HEK293T (cell line): ENCODE results near the gene WWOX.

ENCODE experiments used
- BHLHE40 ChIP-seq: fragments of 450-650 bp; IDR thresholded peaks from 2 replicates; pipeline ENCODE4 v1.6.1; 2016; ENCODE audit warnings: mild to moderate bottlenecking, moderate library complexity, borderline replicate concordance
- CTBP1 ChIP-seq: fragments of 450-650 bp; IDR thresholded peaks from 2 replicates; pipeline ENCODE4 v1.6.1; 2016; ENCODE audit warnings: borderline replicate concordance
- ELF4 ChIP-seq: fragments of 450-650 bp; IDR thresholded peaks from 2 replicates; pipeline ENCODE4 v1.6.1; 2017; ENCODE audit warnings: antibody characterized with exemption
- FOXA1 ChIP-seq: fragments of 450-650 bp; IDR thresholded peaks from 2 replicates; pipeline ENCODE4 v1.6.1; 2016; ENCODE audit warnings: mild to moderate bottlenecking
- FOXK2 ChIP-seq: fragments of 450-650 bp; IDR thresholded peaks from 2 replicates; pipeline ENCODE4 v1.6.1; 2016; ENCODE audit warnings: mild to moderate bottlenecking
- L3MBTL2 ChIP-seq: fragments of 450-650 bp; conservative IDR thresholded peaks from 2 replicates; pipeline ENCODE4 v1.6.1; 2016; ENCODE audit warnings: mild to moderate bottlenecking
- NFRKB ChIP-seq: fragments of 450-650 bp; IDR thresholded peaks from 2 replicates; pipeline ENCODE4 v1.6.1; 2016; ENCODE audit warnings: mild to moderate bottlenecking, moderate library complexity
- SP1 ChIP-seq: fragments of 450-650 bp; IDR thresholded peaks from 2 replicates; pipeline ENCODE4 v1.6.1; 2017
- SUZ12 ChIP-seq: fragments of 450-650 bp; IDR thresholded peaks from 2 replicates; pipeline ENCODE4 v1.6.1; 2016; ENCODE audit warnings: mild to moderate bottlenecking
- TARDBP ChIP-seq: fragments of 450-650 bp; IDR thresholded peaks from 2 replicates; pipeline ENCODE4 v1.6.1; 2016
- ZNF384 ChIP-seq: fragments of 450-650 bp; IDR thresholded peaks from 2 replicates; pipeline ENCODE4 v1.6.1; 2016
- TF ChIP-seq, protein P1 (sequence below): fragments of 450-650 bp; IDR thresholded peaks from 2 replicates; pipeline ENCODE4 v1.6.1; 2016

DNA sequence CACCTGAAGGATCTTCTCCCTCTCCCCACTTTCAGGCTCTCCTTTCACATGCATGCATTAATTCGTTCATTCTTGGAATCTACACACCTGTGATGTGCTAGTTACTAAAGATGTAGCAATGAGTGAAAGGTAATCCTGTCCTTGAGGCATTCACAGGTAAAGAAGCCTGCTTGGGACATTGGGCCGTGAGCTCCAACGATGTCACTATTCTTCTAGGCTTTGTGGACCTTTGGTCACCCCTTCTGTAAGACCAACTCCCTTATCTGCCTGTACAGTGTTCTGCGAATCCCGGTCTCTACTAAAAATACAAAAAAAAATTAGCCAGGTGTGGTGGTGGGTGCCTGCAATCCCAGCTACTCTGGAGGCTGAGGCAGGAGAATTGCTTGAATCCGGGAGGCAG, 892.5 kb downstream of the WWOX start:
- TF ChIP-seq, protein P1, sequence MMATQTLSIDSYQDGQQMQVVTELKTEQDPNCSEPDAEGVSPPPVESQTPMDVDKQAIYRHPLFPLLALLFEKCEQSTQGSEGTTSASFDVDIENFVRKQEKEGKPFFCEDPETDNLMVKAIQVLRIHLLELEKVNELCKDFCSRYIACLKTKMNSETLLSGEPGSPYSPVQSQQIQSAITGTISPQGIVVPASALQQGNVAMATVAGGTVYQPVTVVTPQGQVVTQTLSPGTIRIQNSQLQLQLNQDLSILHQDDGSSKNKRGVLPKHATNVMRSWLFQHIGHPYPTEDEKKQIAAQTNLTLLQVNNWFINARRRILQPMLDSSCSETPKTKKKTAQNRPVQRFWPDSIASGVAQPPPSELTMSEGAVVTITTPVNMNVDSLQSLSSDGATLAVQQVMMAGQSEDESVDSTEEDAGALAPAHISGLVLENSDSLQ, result no peak
- TF ChIP-seq ELF4, result no peak
- no peak for TF ChIP-seq NFRKB
- TF ChIP-seq SP1, result no peak
- no peak for TF ChIP-seq ZNF384
- TF ChIP-seq SUZ12, result no peak
- no peak for TF ChIP-seq BHLHE40
- no peak for TF ChIP-seq L3MBTL2
- TF ChIP-seq FOXK2, result no peak
- no peak for TF ChIP-seq FOXA1
- TF ChIP-seq CTBP1, result no peak
- no peak for TF ChIP-seq TARDBP
